Panc1 (cell line): ENCODE results near the gene DDX49.
"Not testable (repeated sequence)": the region's sequence is repeated elsewhere in the genome, so short reads cannot be mapped to it uniquely, and the experiment has no call there.

Experiments used
- CTCF ChIP-seq: fragments of 450-650 bp; IDR thresholded peaks from 2 replicates; pipeline ENCODE4 v1.5.1; 2017; ENCODE audit warnings: mild to moderate bottlenecking
- SIN3A ChIP-seq: IDR thresholded peaks from 2 replicates; pipeline ENCODE4 v1.6.1; 2012; ENCODE audit warnings: low read depth, mild to moderate bottlenecking, low read length, moderate library complexity, borderline replicate concordance; ENCODE audit not compliant: insufficient read depth
- TCF7L2 ChIP-seq: IDR thresholded peaks from 2 replicates; pipeline ENCODE4 v1.6.1; 2011; ENCODE audit warnings: mild to moderate bottlenecking, low read depth, low read length, inconsistent platforms

DNA sequence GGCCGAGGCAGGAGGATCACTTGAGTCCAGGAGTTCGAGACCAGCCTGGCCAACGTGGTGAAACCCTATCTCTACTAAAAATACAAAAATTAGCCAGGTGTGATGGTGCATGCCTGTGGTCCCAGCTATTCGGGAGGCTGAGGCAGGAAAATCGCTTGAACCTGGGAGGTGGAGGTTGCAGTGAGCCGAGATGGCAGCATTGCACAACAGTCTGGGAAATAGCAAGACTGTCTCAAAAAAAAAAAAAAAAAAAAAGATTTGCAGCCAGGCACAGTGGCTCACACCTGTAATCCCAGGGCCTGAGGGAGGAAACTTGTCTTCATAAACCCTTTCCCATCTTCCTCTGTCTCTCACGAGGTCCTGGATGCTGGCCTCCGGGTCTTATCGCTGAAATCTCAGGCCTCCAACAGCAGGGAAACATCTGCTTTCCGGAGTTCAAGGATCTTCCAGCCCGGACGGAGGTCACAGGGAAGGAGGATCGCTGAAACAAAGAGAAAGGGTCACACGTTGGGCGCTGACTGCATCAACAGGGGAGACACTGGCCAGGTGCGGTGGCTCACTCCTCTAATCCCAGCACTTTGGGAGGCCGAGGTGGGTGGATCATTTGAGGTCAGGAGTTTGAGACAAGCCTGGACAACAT lies 33.0 kb downstream of the DDX49 start:
- TF ChIP-seq CTCF, SIN3A, TCF7L2: not testable (repeated sequence)
